NB4 (cell line): Measurements from ENCODE around the gene ABLIM1.

Source experiments
- DNase-seq: peaks from one replicate; pipeline ENCODE4 v3.0.0; 2010; ENCODE audit warnings: low read depth
- H3K4me3 ChIP-seq: one replicate; pipeline ENCODE4 v1.5.1; 2011; ENCODE audit warnings: mild to moderate bottlenecking, low read depth, low read length, moderate library complexity
- MYC ChIP-seq: IDR thresholded peaks from 2 replicates; pipeline ENCODE4 v1.6.1; 2011; ENCODE audit warnings: low read depth, low read length
- POLR2A ChIP-seq: IDR thresholded peaks from 2 replicates; pipeline ENCODE4 v1.6.1; 2011; ENCODE audit warnings: mild to moderate bottlenecking; ENCODE audit not compliant: insufficient read length; ENCODE audit errors: extremely low read depth
- TF ChIP-seq, protein P1 (sequence below): IDR thresholded peaks from 2 replicates; pipeline ENCODE4 v1.6.1; 2011; ENCODE audit warnings: low read depth, low read length
- TF ChIP-seq, protein P2 (sequence below): IDR thresholded peaks from one replicate; pipeline ENCODE4 v1.5.1; 2012; ENCODE audit warnings: low read depth, low read length

The ABLIM1 gene

DNA sequence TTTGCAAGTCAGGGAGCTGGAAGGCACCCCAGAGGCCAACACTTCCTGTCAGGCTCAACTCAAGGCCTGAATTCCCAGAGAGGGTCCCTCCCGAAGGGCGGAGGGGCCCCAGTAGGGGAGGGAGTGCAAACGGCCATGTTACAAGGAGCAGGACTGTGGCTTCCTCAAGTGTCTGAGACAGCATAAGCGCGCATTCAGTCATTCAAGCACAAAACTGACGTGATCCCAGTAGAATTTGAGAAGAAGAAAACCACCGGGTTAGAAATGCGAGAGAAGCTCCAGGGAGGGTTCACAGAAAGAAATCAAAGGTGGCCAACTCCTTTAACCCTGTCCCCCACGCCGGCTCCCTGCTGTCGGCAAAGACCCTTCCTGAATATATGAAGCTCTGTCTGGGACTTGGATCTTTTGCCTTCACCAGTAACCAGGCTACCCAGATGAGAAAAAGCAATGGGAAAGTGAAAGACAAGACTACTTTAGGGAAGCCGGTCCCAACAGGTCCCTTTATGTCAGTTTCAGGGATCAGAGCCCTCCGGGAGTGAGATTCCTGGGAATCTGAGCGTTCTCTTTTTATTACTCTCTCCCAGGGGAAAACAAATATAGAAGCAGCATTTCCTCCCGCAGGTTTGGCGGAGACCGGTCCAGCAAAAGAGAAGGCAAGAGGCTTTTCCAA lies 255.1 kb downstream of the ABLIM1 start:
- no peak for DNase-seq
- no peak for TF ChIP-seq MYC
- TF ChIP-seq POLR2A: no peak
- TF ChIP-seq, protein P1, sequence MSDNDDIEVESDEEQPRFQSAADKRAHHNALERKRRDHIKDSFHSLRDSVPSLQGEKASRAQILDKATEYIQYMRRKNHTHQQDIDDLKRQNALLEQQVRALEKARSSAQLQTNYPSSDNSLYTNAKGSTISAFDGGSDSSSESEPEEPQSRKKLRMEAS: no peak
- TF ChIP-seq, protein P2, sequence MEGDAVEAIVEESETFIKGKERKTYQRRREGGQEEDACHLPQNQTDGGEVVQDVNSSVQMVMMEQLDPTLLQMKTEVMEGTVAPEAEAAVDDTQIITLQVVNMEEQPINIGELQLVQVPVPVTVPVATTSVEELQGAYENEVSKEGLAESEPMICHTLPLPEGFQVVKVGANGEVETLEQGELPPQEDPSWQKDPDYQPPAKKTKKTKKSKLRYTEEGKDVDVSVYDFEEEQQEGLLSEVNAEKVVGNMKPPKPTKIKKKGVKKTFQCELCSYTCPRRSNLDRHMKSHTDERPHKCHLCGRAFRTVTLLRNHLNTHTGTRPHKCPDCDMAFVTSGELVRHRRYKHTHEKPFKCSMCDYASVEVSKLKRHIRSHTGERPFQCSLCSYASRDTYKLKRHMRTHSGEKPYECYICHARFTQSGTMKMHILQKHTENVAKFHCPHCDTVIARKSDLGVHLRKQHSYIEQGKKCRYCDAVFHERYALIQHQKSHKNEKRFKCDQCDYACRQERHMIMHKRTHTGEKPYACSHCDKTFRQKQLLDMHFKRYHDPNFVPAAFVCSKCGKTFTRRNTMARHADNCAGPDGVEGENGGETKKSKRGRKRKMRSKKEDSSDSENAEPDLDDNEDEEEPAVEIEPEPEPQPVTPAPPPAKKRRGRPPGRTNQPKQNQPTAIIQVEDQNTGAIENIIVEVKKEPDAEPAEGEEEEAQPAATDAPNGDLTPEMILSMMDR: no peak
- no peak overlapping the region for H3K4me3 ChIP-seq

GRCh38 chr10:114402233-114402632 lies 255.8 kb downstream of the ABLIM1 start:
- H3K4me3 ChIP-seq: no peak overlapping the region
- no peak for TF ChIP-seq MYC
- TF ChIP-seq, protein P2: no peak
- DNase-seq: no peak

GRCh38 chr10:114401195-114401791 lies 256.8 kb downstream of the ABLIM1 start:
- H3K4me3 ChIP-seq: no peak overlapping the region
- TF ChIP-seq, protein P2: no peak
- TF ChIP-seq MYC: no peak
- no peak for TF ChIP-seq POLR2A
- TF ChIP-seq, protein P1: no peak

GRCh38 chr10:114400091-114400490 lies 258.0 kb downstream of the ABLIM1 start:
- TF ChIP-seq POLR2A (no peak), MYC (no peak)
- TF ChIP-seq, protein P2: no peak
- TF ChIP-seq, protein P1: no peak
- no peak for DNase-seq
- H3K4me3 ChIP-seq: no peak overlapping the region

More at GRCh38 chr10:114401195-114401791, 256.8 kb downstream of the ABLIM1 start:
- DNase-seq: no peak

DNA sequence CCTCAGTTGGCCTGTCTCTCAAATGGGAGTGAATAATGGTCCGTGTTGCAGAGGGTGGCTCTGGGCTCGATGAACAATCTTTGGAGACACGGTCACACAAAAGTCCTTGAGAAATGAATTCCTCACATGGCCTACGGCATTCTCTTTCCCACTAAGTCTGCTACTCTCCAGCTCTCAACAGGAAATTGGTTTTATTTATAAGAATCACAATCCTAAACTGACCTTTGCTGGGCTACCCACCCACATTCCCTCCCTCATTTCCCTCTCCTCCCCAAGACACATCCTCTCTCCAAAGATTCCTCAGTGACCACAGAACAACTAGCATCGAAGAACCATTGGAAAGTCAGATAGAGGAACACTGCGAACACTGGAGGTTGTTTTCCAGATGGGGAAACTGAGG lies 258.5 kb downstream of the ABLIM1 start:
- H3K4me3 ChIP-seq: no peak overlapping the region
- DNase-seq: no peak
- no peak for TF ChIP-seq POLR2A

DNA sequence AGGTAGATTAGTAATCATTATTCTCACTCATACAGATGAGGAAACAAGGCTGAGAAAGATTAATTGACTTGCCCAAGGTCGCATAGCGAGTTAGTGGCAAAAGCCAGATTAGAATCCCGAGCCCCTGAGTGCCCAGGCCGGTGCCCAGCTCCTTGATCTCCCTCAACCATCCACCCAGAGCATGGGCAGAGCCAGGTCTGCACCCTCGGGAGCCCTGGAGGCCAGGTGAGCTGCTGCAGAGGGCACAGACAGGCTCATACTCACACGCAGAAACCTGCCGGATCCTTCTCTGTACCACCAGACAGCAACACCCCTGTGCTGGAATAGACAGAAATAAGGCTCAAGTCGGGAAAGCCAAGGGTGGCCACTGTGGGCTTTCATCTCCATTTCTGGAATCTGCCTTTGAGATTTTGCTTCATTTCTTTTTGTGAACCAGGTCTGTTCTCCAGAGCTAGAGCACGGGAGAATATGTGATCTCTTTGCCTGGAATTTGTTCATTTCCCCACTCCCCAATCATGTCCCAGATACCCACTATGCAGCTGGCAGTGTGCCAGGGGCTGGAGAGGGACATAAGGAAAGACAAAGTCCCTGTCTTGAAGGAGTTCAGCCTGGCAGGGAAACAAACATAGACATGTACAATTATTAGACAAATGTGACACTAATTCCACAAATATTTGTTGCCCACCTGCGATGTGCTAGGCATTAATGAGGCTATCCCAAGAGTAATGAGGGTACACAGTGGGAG lies 259.3 kb downstream of the ABLIM1 start:
- no peak for DNase-seq
- TF ChIP-seq, protein P2: no peak
- TF ChIP-seq MYC: no peak
- TF ChIP-seq, protein P1: no peak
- no peak for TF ChIP-seq POLR2A
- no peak overlapping the region for H3K4me3 ChIP-seq
